ENCODE results near the gene ABCB8.

GRCh38 chr7:151083824-151084160 lies 55.5 kb downstream of the ABCB8 start:
- TF ChIP-seq, protein P1, sequence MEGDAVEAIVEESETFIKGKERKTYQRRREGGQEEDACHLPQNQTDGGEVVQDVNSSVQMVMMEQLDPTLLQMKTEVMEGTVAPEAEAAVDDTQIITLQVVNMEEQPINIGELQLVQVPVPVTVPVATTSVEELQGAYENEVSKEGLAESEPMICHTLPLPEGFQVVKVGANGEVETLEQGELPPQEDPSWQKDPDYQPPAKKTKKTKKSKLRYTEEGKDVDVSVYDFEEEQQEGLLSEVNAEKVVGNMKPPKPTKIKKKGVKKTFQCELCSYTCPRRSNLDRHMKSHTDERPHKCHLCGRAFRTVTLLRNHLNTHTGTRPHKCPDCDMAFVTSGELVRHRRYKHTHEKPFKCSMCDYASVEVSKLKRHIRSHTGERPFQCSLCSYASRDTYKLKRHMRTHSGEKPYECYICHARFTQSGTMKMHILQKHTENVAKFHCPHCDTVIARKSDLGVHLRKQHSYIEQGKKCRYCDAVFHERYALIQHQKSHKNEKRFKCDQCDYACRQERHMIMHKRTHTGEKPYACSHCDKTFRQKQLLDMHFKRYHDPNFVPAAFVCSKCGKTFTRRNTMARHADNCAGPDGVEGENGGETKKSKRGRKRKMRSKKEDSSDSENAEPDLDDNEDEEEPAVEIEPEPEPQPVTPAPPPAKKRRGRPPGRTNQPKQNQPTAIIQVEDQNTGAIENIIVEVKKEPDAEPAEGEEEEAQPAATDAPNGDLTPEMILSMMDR (IDR thresholded peaks at IDR 0.05): no peak
- no peak for TF ChIP-seq EP300 (IDR thresholded peaks at IDR 0.05)
